Esophagus (tissue), 2 donors: ENCODE results near the gene FNTB. TPM values are rescaled to one million over a fixed set of nuclear protein-coding genes. Genes with fewer than 3 reads are reported as not detected.

ENCODE experiments used
- H3K27ac ChIP-seq, 2 donors: one replicate each; pipeline ENCODE4 v1.5.1; 2013; ENCODE audit warnings: low read depth in 2 of 2, mild to moderate bottlenecking in 2 of 2, inconsistent platforms in 1 of 2, low read length in 1 of 2, moderate library complexity in 1 of 2
- H3K27me3 ChIP-seq, 2 donors: one replicate each; pipeline ENCODE4 v1.6.1; 2013; ENCODE audit warnings: low read length in 2 of 2, control low read depth in 1 of 2, mild to moderate bottlenecking in 1 of 2; ENCODE audit not compliant: insufficient read depth in 2 of 2, control insufficient read depth in 1 of 2
- H3K36me3 ChIP-seq, 2 donors: one replicate each; pipeline ENCODE4 v1.6.1; 2013; ENCODE audit warnings: low read length in 1 of 2; ENCODE audit not compliant: control insufficient read depth in 2 of 2, insufficient read depth in 2 of 2
- H3K4me1 ChIP-seq, 2 donors: one replicate each; pipeline ENCODE4 v1.6.1; 2013; ENCODE audit warnings: low read length in 1 of 2; ENCODE audit not compliant: control insufficient read depth in 2 of 2, insufficient read depth in 2 of 2
- H3K4me3 ChIP-seq, 2 donors: one replicate each; pipeline ENCODE4 v1.5.1; 2013; ENCODE audit warnings: low read length in 2 of 2, mild to moderate bottlenecking in 2 of 2, low read depth in 1 of 2, moderate library complexity in 1 of 2
- H3K9me3 ChIP-seq, 2 donors: one replicate each; pipeline ENCODE4 v1.6.1; 2013; ENCODE audit warnings: mild to moderate bottlenecking in 2 of 2, low read depth in 1 of 2, low read length in 1 of 2, moderate library complexity in 1 of 2; ENCODE audit not compliant: control insufficient read depth in 2 of 2, insufficient read depth in 1 of 2
- WGBS, 2 donors: extraction: QIAGEN DNeasy Blood & Tissue Kit; methylation state at CpG; one replicate each; pipeline ENCODE4 v1.1.7; 2013; 5-methylcytosine and 5-hydroxymethylcytosine counted together
- polyA plus RNA-seq, 2 donors: library from polyadenylated mRNA; stranded (reverse); fragments of 200-250 nt; gene quantifications; one replicate each; pipeline ENCODE4 v1.2.3, GENCODE V29; 2013
- donor health status: healthy with polysubstance abuse.
- donor health status: Bipolar disorder and iron deficiency.

FNTB gene
- polyA plus RNA-seq = 10 to 100 TPM; 13.3 to 14.6 TPM

- no peaks in the 10 kb centered on the region for H3K36me3 ChIP-seq
- peaks cover 2 to 6% of the 10 kb centered on the region in 2 donors for H3K4me1 ChIP-seq
- WGBS, 2 donors = 0 to 1% methylated on average over 65 of the region's 65 CpGs
- no peaks in the 10 kb centered on the region for H3K9me3 ChIP-seq
- no peaks in the 10 kb centered on the region for H3K27me3 ChIP-seq
- peak within 1 kb of the TSS; percentile 94 to 95 for H3K27ac ChIP-seq
- peak within 1 kb of the TSS; percentile 76 to 89 for H3K4me3 ChIP-seq
These were observed at the start of gene FNTB for GRCh38 chr14:64986648-64987437. FNTB (plus strand) TSS chr14:64986895; CDS start chr14:64986954, 59 bp downstream.

DNA sequence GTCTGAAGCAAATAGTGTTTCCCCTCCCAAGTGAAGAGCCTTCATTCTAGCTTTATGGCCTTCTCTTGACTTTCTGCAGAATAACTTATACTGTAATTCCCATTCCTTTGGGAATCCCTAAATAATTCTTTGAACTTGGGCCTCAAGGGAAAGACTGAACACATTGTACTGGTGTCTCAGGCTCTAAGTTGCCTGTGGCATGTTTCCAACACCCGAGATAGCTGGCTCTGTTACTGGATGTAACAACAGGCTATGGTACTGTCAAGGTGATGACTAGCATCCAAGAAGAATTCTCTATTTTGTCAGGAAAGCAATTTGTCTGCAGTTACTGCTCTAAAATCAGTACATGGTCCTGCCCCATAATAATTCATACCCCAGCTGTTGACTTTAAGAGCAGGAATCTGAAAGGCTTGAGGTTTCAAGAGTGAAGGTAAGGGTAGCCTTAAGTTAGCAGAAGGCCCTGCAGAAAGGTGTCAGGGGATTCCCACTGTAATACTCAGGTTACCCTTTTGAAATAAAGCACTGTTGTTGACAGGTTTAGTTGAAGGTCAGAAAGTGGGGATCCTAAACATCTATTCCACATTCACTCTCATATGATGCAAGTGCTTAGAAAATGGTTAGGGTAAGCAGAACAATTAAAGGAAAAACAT is 49.4 kb upstream of the FNTB start:
- WGBS, 2 donors = 19 to 28% methylated on average over 1 of the region's 1 CpG

GRCh38 chr14:64937821-64938193 is 48.9 kb upstream of the FNTB start:
- H3K4me3 ChIP-seq = no peak overlapping the region
- H3K9me3 ChIP-seq = no peaks in the 10 kb centered on the region
- H3K27me3 ChIP-seq = no peaks in the 10 kb centered on the region
- peaks cover 0 to 2% of the 10 kb centered on the region in 2 donors for H3K4me1 ChIP-seq
- 81 to 90% methylated on average over 1 of the region's 1 CpG for WGBS, 2 donors
- no peak overlapping the region for H3K27ac ChIP-seq
- peaks cover 2 to 4% of the 10 kb centered on the region in 2 donors for H3K36me3 ChIP-seq

More for the DNA sequence above, 49.4 kb upstream of the FNTB start:
- Histone ChIP-seq H3K27ac (no peak overlapping the region), H3K27me3 (no peaks in the 10 kb centered on the region), H3K36me3 (peaks cover 3 to 5% of the 10 kb centered on the region in 2 donors), H3K4me1 (peaks cover 0 to 2% of the 10 kb centered on the region in 2 donors), H3K4me3 (no peak overlapping the region), H3K9me3 (no peaks in the 10 kb centered on the region)

DNA sequence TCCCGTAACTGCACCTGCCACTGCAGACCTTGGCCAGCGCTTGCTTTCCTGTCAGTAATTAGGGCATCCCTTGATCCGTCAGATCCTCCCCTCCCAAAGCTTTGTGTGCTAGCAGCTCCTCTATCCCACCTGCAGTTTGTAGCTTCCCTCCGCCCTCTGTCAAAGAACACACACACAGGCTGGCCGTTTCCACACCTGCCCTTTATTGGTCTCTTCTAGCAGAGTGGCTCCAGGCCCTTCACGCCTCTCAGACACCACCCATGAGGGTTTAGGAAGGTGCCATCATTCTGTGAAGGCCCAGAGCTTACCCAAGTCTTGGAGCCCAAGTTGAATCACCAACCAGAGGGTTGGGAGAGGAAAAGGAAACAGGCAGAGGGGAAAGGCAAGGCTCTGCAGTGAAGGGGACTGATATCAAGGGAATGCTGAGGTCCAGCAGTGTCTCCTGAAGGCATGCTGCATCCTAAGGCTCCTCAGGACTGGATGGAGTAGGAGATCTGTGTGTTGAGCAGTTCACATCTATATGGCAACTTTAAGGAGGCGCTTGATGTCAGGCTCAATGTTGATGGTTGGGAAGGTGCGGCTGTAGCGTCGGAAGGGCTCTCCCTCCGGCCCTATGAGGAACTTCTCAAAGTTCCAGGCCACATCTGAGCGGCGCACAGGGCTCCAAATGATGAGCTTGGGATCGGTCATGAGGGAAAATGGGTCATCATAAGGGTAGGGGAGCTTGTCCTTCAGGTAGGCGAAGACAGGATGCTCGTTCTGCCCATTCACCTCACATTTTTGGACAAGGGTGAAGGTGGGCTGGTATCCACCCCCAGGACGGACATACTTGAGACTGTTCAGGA is 47.5 kb upstream of the FNTB start:
- 89 to 93% methylated on average over 17 of the region's 17 CpGs for WGBS, 2 donors
- Histone ChIP-seq H3K4me1 (peaks cover 0 to 11% of the 10 kb centered on the region in 2 donors), H3K27ac (no peak overlapping the region), H3K9me3 (no peaks in the 10 kb centered on the region), H3K27me3 (no peaks in the 10 kb centered on the region), H3K4me3 (no peak overlapping the region), H3K36me3 (peaks cover 0 to 3% of the 10 kb centered on the region in 2 donors)

- Histone ChIP-seq H3K9me3 (no peaks in the 10 kb centered on the region), H3K4me3 (no peak overlapping the region), H3K4me1 (peaks cover 0 to 13% of the 10 kb centered on the region in 2 donors), H3K27me3 (no peaks in the 10 kb centered on the region), H3K27ac (no peak overlapping the region), H3K36me3 (peaks cover 0 to 3% of the 10 kb centered on the region in 2 donors)
- 86 to 87% methylated on average over 3 of the region's 3 CpGs for WGBS, 2 donors
These were observed 46.9 kb upstream of the FNTB start for GRCh38 chr14:64939817-64940190.

- no peak overlapping the region for H3K4me3 ChIP-seq
- H3K27me3 ChIP-seq = no peaks in the 10 kb centered on the region
- H3K9me3 ChIP-seq = no peaks in the 10 kb centered on the region
- peaks cover 0 to 3% of the 10 kb centered on the region in 2 donors for H3K36me3 ChIP-seq
- H3K4me1 ChIP-seq = peaks cover 0 to 13% of the 10 kb centered on the region in 2 donors
- 89 to 91% methylated on average over 3 of the region's 3 CpGs for WGBS, 2 donors
- no peak overlapping the region for H3K27ac ChIP-seq
These were observed 46.3 kb upstream of the FNTB start for GRCh38 chr14:64940336-64940910.

DNA sequence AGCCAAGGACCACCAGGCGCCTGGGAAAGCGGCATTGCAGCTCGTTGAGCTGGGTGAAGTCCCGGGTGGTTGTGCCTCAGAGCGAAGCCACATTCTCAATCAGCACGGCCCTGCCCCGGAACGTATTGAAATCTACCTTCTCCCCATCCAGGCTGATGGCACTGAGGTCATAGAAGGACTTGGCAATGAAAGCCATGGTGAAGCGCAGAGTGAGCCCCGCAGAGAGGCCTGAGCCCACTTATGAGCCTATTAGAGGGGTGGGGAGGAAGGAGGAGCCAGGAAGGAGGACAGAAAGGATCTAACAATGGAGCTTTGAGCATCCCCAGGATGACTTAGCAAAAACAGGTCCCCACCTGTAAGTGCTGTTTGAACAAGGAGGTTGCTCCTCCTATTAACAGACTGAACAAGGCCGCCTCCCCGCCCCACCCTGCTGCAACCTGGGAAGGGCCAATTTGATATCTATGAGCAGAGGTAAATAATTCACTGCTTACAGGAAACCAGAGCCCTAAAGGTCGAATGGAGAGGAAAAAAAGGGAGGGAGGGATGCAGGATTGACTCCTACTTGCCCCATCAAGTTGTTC is 44.1 kb upstream of the FNTB start, which contains the start of gene GPX2:
TSS of gene GPX2 (minus strand) at position 215 of the 581 bp plus-strand sequence. CDS start at position 196, 19 bp downstream.
- H3K36me3 ChIP-seq = peaks cover 0 to 3% of the 10 kb centered on the region in 2 donors
- H3K4me3 ChIP-seq = peak within 1 kb of the TSS; percentile 21 to 42
- peak within 1 kb of the TSS; percentile 71 to 72 for H3K27ac ChIP-seq
- WGBS, 2 donors = 61 to 66% methylated on average over 13 of the region's 13 CpGs
- peaks cover 0 to 13% of the 10 kb centered on the region in 2 donors for H3K4me1 ChIP-seq
- no peaks in the 10 kb centered on the region for H3K27me3 ChIP-seq
- H3K9me3 ChIP-seq = no peaks in the 10 kb centered on the region

DNA sequence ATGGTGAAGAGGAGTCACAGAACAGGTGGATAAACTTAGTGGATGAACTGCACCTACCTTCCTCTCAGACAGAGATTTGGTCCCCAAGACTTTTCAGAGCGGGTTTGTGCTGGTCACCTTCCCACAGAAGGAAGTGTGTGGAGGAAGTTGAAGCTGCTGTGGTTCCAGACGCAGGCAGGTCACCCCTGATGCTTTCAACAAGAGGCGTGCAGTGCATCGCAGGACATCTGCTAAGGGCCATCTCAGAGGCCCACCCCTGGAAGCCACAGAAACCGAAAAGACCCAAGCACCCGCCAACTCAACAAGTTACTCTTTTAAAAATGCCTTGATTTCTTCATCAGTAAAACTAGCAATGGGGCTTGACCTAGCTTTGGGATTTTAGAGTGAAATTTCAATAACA is 43.1 kb upstream of the FNTB start:
- Histone ChIP-seq H3K36me3 (peaks cover 0 to 6% of the 10 kb centered on the region in 2 donors), H3K4me3 (no peak overlapping the region), H3K27me3 (no peaks in the 10 kb centered on the region), H3K4me1 (peaks cover 0 to 13% of the 10 kb centered on the region in 2 donors), H3K27ac (peak overlapping the region; percentile 10 to 62), H3K9me3 (no peaks in the 10 kb centered on the region)
- WGBS, 2 donors = 82% methylated on average over 6 of the region's 6 CpGs
